ENCODE measurements around the gene UBTF.

- TF ChIP-seq CTCF (conservative IDR thresholded peaks at IDR 0.05 in 1 of 2, IDR thresholded peaks at IDR 0.05 in 1 of 2; ENCODE audit: extremely low read depth in 1 of 2, insufficient read depth in 1 of 2, low read depth in 1 of 2, low read length in 2 of 2): no peak
- no peak for TF ChIP-seq EZH2 (IDR thresholded peaks at IDR 0.05; ENCODE audit: borderline replicate concordance, low read length)
Observed at GRCh38 chr17:44263345-44263902, 43.9 kb upstream of the UBTF start.
